Stimulated activated CD4-positive, alpha-beta T cell treated with anti-CD3 and anti-CD28 coated beads, Interleukin-4, amount 100 ng/mL, for 48 hours (primary cell): ENCODE results near the gene BMF.
"Not testable (repeated sequence)": the region's sequence is repeated elsewhere in the genome, so short reads cannot be mapped to it uniquely, and the experiment has no call there.

Source experiments
- DNase-seq, 2 donors: peaks; one replicate each; pipeline ENCODE4 v3.0.0-alpha.2; 2020; ENCODE audit warnings: low read depth in 2 of 2

BMF gene, protein sequence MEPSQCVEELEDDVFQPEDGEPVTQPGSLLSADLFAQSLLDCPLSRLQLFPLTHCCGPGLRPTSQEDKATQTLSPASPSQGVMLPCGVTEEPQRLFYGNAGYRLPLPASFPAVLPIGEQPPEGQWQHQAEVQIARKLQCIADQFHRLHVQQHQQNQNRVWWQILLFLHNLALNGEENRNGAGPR

DNA sequence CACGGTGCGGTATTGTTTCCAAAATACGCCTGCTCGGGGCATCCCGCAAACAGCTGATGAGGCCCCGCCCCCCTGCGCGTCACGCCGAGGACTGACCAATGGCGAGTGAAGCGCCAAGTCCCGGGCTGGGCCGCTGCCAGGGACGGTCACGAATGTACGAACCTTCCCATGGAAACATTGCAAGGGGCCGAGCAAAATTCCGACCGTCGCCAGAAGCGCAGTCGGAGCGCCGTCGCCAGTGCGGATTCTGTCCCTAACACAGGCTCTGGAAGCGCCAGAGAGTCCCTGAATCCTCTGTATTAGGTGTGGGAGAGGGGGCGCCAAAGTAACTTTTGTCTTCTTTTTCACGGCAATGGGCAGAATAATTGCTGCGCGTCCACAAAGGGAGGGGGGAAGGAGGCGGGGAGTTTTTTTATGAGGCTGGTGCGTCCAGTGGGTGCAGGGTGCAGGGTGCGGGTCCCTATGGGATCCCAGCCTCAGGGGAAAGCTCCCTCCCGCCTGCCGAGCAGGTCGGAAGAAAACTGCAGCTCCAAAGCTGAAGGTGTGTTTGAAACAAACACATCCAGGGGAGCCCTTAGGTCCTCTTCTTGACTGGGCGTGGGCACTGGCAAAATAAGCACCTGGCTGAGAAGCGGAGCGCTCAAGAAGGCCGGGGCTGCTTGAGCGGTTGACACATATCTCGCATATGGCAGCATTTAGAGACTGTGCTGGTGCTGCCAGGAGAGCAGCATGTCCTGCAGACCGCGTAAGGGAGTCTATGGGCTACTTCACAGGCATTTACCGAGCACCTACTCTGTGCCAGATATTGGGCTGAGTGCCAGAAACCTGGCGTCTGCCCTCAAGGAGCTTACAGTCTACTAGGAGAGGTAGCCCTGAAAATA, at the start of gene BMF:
Gene BMF (minus strand): TSS at position 25 of the 881 bp plus-strand sequence. CDS start 2,793 bp downstream, outside the sequence.
- peak; percentile 98 to 99 for DNase-seq

DNA sequence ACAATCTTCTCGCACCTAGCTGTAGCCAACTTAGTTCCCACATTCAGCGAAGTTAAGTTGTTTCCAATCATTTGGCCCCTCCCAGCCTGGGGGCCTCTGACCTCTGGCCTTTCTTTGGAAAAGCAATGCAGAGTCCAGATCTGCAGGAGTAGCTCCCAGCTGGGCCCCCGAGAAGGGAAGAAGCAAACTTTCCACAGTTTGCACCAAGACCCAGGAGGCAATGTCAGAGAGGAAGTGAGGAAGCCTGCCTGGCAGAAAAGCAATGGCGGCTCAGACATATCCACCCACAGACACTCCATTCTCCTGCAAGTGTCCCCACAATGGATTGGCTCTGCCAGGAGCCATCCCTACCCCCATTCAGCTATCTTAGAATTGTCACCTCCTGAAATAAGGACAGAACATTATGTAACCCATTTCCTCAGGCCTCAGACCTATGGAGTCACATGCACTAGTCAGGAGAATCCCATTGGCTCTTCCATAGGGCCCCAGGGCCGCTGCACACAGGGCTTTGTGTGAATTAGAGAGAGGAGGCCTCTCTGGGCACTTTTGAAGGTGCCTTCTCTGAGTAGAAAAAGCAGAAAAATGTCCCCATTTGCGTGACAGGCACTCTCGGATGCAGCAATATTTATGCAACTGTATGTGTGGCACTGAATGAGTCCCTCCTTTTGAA, 49.2 kb upstream of the BMF start:
- no peak for DNase-seq

DNA sequence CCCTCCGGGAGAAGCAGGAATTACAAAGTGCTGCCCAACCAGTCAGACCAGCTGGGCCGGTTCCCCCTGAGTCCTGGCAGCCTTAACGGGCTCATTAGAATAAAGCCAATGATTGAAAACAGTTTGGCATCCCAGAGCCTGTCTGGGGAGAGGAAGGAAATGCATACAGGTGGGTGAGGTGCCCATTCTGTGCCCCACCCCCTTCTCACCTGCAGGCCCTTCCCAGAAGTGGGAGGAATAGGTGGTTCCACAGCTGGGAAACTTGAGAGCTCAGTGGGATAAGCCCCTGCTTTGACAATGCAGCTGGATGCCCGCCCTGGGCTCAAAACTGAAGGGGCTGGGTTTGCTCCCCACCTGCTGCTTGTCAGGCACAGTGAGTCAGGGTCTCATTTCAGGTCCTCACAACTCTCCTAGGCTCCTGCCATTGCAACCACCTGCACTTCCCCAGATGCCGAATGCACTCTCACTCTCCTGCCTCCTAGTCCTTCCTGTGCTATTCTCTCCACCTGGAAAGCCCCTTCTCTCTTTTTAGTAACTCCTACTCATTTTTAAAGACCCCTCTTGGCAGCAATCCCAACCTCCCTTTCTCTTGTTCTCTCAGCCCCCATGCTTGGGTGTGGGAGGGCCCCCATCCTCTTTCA, 46.7 kb upstream of the BMF start:
- no peak for DNase-seq

DNA sequence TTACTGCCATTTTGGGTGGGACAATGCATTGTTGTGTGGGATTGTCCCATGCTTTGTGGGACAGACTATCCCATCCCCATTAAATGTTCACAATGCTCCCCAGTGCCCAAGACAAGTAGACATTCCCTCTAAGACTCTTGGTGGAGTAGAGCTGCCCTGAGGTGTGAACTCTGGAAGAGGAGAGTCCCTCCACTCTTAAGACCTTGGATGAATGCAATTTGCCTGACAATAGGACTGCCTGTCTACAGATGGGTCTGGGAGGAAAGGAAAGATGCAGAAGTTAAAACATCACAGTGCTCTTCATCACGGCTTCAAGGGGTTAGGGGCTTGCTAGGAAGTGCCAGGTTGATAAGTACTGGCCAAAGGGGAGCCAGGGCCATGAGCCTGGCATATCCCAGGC, 46.1 kb upstream of the BMF start:
- DNase-seq: not testable (repeated sequence)

DNA sequence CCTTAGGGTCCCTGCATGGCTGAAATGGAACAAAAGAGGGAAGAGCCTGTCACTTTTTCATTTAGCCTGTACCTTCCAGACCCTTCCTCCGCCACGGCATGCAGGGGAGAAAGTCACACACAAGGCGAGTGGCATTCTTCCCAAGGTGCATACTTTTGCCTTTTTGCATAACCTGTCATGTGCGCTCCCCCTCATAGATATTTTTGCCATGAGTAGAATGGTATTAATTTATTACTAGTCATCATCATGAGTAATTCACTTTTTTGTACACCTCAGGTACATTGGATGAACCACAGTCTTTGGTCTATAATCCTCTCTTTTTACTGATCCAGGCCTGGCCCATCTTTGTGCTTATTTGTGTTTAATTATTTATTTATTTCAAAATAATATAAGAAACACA, 43.3 kb upstream of the BMF start:
- no peak for DNase-seq

DNA sequence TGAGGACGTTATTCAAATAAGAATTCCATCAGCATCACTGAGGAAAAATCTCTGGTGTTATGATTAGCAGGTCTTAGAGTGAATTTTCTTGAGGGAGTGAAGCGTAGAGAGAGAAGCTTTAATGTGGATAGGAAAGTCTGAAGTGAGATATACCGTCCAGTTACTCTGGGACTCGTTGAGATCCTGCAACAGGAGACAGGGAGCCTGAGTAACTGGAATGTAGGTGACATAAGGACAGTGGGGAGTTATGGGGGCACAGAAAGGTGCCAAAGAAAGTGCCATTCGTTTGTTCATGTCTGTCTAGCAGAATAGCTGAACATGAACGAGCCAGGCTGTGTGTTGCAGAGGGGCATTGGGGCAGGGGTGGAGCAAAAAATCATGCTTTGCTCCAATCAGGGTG, 42.8 kb upstream of the BMF start:
- DNase-seq: no peak

DNA sequence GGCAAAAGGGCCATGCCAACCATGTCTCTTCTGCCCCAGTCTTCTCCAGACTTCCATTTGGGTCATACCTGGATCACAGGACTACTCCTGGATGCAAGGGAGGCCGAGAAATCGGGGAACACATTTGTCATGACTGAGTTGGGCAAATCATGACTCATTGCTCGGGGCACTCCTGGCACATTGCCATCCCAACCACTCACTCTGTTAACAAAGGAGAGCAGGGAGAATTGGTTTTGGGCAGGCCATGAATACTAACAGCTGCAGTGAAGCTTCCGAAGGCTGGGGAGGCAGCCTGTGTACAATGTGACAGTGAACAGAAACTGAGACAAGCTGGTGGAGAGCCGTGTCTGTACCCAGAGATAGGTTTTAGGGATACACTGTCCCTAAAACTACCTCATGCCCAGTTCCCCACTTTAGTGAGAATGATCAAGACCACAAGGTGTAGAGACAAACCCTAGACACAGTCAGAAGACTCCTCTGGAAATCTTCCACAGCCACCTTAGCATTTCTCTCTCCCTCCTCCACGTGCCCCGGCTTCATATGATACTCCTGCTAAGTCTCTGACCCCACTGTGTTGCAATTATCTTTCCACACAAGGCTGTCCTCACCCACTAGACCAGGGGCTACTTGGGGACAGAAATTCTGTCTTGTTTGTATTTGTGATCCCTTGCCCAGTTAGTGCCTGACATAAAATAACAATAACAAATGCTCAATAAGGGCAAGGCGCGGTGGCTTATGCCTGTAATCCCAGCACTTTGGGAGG, 41.7 kb upstream of the BMF start:
- no peak for DNase-seq

DNA sequence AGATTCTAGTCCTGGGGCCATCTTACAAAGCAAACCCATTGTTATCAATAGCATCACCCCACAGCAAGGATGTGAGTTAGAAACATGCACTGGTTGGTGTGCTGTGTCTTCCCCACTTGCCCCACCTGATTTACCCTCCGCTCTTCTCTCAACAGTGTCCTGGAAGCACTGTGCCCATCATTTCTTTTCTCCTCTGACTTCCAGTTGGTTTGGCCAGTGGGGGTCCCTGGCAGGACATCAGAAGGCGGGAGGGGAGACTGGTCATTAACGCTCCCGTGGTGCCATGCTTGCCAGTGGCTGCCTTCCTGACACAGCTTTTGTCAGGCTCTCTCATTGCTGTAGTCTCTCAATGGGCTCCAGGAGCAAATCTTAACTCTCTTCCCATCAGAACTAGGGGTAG, 40.7 kb upstream of the BMF start:
- DNase-seq: no peak

DNA sequence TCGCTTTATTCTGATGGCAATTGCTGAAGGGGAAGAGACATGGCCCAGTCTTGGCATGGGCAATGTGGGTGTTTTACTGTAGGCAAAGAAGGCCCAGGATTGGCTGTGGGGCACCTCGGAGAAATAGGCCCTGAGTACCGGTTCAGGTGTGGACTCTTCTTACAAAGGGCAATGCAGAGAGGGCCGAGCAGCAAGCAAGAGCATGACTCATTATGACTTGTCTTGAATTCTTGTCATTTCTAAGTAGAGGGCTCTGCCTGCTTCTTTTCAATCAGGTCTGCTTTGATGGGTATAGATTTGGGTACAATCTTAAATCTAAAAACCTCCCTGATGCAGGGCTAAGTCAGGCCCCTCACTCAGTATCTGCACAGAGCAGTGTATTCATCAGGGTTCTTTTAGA, 37.4 kb upstream of the BMF start:
- DNase-seq: no peak

DNA sequence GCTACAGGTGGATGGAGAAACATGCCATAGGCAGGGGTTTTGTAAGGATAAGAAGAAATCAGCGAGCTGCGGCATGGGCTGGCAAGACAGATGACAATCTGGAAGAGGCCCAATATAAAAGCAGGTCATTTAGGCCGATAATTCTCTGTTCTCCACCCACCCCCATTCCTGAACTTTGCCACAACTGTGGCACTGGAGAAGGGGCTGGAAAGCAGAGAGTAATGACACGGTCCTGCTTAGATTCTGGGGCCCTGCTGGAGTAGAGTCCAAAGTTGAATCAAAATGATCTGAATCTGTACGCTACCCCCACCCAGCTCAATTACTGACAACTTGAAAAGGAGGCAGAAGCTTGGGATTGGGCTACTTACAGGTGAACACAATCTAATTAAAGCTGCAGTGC, 33.7 kb upstream of the BMF start:
- DNase-seq: no peak

DNA sequence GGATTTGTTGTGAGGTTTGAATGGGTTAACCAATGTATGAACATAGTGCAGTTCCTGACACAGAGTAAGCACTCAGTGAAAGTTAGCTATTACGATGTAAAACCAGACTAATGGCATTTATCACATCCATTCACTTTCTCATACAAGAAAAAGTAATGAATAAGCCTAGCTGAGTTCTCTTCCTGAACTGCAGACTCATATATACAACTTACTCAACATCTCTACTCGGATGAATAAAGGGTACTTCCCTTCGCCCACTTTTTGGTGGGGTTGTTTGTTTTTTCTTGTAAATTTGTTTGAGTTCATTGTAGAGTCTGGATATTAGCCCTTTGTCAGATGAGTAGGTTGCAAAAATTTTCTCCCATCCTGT, 29.5 kb upstream of the BMF start:
- DNase-seq: not testable (repeated sequence)

DNA sequence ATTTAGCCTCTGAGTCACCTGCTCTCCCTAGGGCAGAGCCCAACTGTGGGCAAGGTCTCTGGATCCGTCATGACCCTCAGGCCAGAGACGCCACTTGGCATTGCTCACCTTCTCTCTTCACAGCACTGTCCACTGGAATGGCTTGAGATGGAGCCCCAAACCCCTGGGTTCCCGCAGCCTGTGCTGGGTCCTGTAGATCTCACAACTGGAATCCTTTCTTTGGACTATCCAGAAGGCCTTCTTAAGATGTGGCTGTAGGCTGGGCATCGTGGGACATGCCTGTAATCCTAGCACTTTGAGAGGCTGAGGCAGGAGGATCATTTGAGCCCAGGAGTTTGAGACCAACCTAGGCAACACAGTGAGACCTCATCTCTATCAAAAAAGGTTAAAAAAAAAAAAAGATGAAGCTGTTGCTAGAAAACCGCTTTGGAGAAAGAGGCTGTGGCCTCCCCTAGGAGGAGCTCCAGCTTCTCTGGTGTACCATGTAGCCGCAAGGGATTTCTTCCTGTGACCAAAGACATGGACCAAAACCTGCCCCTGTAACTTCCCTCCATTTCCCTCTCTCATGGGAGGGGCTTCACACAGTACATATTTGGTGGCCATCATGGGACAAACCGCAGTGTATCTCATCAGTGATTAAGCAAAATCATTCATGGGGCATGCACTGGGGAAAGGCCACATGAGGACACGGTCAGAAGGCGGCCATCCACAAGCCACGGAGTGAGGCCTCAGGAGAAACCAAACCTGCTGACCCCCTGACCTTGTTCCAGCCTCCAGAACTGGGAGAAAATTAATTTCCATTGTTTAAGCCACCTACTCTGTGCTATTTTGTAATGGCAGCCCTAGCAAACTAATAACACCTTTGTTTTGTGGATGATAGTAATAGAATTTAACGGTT, 28.9 kb upstream of the BMF start:
- no peak for DNase-seq

DNA sequence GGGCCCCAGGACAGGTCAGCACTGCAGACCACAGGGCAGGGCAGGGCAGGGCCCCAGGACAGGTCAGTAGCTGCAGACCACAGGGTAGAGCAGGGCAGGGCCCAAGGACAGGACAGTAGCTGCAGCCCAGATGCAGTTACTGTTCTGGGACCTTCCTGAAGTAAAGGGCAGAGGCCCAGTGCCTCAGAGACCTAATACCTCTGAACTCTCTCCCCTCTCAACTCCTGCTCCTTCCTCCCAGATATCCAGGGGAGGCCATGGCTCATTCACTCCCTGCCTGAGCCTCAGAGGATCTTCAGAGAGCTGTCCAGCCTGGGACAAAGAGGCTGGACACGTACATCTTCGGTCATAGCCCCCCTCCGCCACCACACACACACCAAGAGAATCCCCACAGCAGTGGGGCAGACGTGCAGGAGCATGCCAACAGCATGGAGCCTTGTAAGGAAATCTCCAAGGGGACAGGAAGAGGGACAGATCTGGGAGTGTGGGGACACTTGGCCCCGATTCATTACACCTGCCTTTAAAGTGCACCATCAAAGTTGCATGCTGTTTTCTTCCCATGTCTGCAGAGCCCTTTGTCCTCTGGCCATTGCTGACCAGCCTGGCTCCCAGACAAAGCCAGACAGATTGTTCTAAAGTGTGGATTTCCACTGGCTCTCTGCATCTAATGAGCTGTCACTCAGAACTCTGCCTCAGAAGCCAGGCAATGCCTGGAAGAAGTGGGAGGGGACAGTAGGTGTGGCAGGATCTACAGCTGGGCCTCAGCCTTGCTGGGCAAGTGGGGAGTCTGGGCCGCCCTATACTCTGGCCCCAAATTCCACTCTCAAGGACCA, 28.0 kb upstream of the BMF start:
- DNase-seq: no peak

DNA sequence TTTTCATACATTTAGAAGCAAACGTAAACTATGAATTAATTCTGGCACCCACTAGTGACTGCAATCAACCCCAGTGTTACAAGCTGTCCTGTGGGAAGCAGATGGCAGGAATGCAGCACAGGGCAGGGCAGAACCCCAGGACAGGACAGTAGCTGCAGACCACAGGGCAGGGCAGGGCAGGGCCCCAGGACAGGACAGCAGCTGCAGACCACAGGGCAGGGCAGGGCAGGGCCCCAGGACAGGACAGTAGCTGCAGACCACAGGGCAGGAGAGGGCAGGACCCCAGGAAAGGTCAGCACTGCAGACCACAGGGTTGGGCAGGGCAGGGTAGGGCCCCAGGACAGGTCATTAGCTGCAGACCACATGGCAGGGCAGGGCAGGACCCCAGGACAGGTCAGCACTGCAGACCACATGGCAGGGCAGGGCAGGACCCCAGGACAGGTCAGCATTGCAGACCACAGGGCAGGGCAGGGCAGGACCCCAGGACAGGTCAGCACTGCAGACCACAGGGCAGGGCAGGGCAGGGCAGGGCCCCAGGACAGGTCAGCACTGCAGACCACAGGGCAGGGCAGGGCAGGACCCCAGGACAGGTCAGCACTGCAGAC, 27.3 kb upstream of the BMF start:
- DNase-seq: not testable (repeated sequence)

DNA sequence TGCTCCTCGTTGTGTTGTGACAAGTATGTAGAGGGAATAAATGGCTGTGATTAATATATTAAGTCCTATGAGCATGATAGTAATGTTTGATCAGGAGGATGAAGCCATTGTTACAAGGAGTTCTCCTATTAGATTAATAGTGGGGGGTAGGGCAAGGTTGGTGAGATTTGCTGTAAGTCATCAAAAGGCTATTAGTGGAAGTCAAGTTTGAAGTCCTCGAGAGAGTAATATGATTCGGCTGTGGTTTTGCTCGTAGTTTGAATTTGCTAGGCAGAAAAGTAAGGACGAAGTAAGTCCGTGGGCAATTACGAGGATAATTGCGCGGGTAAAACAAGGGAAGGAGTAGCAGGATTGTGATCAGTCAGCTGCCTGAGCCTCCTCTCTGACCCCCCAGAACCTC, 26.2 kb upstream of the BMF start:
- no peak for DNase-seq

DNA sequence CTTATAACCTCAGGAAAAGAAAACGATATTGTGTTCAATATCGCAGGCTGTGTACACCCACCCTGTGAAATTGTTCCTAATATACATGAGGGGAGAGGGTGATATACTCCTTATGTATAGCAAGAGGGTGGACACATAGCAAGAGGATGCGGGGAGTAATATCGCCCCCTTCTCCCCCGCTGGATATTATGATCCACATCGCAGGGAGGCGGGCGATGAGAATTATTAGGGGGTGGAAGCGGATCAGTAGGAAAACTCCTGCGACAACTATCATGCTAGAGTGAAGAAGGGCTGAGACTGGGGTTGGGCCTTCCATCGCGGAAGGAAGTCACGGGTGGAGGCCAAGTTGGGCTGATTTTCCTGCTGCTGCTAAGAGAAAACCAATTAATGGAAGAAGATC, 24.9 kb upstream of the BMF start:
- no peak for DNase-seq

DNA sequence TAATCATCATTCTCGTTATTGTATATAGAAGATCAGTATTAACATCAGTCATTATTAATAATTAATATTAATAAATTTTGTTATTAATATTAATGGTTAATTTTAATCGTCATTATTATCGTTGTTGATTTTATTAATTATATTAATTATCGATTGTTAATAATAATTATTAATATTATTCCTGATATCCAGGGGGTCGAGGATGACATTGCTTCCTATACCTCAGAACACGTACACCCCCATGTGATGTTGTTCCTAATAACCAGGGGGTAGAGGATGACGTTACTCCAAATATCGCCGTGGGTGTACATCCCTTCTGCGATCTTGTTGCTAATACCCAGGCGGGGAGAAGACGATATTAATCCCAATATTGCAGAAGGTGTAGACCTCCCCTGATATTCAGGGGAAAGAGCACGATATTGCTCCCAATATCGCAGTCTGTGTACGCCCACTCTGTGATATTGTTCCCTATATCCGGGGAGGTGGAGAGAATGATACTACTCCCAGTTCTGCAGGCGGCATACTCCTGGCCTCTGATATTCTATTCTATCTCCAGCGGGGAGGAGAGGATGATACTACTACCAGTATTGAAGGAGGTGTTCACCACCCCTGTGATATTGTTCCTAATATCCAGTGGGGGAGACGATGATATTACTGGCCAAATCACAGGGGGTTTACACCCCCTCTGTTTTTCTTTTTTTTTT, 22.3 kb upstream of the BMF start:
- no peak for DNase-seq

DNA sequence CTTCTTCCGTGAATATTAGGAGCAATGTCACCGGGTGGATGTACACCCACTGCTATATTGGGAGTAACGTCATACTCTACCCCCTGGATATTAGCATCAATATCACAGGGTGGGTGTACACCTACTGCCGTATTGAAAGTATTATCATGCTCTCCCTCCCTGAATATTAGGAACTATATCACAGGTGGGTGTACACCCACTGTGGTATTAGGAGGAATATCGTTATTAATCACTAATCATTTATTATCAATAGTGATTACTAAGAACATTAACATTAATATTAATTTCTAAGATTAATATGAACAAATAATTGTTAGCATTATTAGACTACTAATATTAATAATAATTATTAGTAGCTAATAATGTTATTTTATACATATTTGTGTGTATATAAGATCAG, 21.4 kb upstream of the BMF start:
- no peak for DNase-seq
